GM18868 (cell line): Measurements from ENCODE around the gene CNTRL.

Experiments used
- ATAC-seq: cut with Tn5 transposase; IDR thresholded peaks from one replicate; pipeline ENCODE4 v1.9.1; 2021; ENCODE audit warnings: mild to moderate bottlenecking, moderate library complexity; ENCODE audit not compliant: unreplicated experiment

The CNTRL gene

GRCh38 chr9:121197132-121197531 is 122.4 kb downstream of the CNTRL start:
- no peak for ATAC-seq

DNA sequence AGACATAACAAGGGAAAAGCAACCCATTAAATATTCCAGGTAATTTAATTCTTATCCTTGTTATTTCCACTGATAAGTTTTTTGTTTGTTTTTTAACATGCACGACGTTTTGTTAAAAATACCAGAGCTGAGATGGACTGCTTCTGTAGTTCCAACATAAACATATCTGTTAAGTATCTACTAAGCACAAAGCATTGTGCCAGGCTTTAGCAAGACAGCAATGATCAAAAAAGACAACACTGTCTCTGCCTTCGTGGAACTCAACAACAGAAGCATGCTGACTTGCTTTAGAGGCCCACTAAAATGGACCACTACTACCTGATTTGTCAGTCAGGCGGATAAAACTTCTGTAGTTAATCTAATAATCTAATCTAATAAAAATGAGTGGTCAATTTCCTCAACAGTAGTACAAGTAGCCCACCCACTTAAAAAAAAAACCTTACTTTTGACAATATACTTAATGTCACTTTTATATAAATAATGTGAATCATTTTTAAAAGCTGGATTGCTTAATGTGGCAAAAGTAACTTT is 123.8 kb downstream of the CNTRL start:
- ATAC-seq, result no peak

DNA sequence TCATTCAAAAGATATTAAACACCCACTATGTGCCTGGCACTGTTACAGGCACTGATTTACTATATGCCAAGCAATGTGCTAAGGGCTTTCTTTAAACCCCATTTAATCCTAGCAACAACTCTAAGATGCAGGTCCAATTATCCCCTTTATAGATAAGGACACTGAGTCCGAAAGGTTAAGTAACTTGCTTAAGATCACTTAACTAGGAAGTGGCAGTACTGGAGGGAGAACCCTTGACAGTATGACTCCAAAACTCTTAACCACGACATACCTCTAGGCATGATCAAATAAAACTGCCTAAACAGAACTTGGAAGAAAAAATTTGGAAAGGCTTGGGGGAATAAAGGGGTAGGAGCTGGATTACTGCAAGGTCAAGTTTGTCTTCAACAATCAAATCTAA is 125.2 kb downstream of the CNTRL start:
- ATAC-seq, result no peak

DNA sequence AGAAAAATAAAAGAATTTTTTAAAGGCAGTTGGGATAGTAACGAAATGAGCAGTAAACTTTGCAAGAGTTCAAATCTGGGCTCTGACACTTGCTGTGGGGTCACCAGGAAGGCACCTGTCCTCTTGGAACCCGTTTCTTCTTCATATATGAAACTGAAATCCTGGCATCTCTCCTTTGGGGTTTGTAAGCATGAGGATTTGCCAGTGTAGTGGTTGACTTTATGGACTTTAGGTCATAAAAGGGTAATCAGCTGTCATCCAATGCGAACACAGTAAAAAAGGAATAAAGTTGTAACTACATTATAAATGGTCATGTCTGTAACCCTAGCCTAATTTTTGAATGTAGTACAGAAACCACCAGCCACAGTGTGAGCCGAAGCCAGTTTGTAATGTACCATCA is 125.6 kb downstream of the CNTRL start:
- ATAC-seq, result no peak

DNA sequence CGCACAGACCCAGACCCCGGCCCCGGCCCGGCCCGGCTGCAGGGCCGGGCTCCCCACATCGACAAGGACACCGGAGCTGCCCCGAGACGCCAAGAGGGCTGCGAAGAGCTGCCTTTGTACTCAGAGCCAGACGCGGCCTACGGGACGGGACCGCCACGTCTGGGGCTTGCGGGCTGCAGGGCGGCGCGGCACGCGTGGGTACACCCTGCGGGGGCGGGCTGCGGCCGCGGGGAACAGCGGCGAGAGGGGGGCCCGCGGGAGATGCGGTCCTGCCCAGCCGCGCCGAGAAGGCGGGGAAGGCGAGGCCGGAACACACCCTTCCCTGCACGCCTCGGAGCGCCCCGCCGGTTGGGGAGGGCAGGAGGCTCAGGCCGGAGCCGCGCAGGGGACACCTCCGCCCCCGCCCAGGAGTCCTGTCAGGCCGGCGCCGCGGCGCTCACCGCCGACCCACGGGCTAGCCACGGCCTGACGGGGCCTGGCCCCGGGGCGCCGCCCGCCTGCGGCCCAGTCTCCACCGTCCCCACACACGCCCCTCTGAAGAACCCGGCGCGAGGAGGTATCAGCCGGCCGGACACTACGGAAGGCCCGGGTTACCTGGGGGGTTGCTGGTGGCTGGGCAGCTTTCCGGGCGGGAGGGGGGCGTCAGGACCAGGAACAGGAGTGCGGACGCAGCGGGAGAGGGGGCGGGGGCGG is 126.4 kb downstream of the CNTRL start:
- ATAC-seq, result peak; percentile 9

GRCh38 chr9:121201738-121202533 is 127.2 kb downstream of the CNTRL start, which contains the start of gene RAB14:
Gene RAB14 (minus strand): TSS chr9:121201869. CDS start chr9:121193412, 8,457 bp downstream.
- ATAC-seq, result peak; percentile 86

GRCh38 chr9:121204121-121204520 is 129.4 kb downstream of the CNTRL start:
- ATAC-seq, result no peak

- no peak for ATAC-seq
Measured at GRCh38 chr9:121204611-121205010, 129.9 kb downstream of the CNTRL start.

DNA sequence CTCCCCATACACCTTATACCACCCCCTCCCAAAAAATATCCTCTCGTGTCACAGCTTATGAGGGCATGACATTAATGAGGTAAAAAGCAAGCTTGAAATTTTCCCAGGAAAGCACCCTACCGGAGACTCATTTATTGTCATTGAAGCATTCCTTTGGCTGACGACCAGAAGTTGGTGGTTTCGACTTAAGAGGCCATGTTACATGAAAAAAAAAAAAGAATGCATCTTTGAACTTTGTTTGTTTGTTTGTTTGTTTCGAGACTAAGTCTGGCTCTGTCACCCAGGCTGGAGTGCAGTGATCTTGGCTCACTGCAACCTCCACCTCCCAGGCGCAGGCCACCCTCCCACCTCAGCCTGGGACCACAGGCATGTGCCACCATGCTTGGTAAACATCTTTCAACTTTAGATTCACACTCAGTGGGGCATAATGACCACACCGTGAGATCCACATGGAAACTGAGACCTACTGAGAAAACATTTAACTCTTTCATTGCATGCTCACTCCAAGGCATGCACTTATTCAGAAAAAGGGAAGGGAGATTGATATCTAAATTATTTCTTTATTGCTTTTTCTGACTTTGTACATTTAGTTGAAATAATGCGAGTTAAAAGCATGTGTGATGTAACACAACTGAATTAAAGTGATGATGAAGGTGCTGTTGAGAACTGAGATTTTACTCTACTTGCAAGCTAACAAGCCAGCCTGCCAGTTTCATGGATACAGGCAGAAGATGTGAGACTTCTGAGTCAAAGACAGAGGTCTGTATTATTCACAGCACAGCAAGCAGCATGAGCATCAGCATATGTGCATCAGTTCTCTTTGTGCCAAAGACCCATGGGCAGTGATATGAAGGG is 132.0 kb downstream of the CNTRL start:
- peak; percentile 59 for ATAC-seq

- ATAC-seq, result peak; percentile 85
Measured at GRCh38 chr9:121207371-121207940, 132.7 kb downstream of the CNTRL start.

DNA sequence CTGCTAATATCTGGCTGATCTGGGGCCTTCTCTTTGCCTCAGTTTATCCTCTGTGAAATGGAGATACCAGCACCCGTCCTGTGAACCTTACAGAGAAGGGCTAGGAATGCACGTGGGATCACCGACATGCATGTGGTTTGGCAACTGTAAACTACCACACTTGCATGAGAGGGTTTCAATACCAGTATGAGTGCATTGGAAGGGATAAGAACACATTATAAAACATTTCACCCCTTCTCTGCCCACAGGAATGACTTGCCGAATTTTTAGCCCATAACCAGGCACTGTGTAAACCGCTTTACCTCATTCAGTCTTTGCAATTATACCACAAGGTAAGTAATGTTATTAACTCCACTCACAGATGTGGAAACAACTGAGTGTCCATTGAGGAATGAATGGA is 135.8 kb downstream of the CNTRL start:
- ATAC-seq, result no peak

GRCh38 chr9:121213136-121213806 is 138.5 kb downstream of the CNTRL start:
- ATAC-seq, result peak; percentile 52

DNA sequence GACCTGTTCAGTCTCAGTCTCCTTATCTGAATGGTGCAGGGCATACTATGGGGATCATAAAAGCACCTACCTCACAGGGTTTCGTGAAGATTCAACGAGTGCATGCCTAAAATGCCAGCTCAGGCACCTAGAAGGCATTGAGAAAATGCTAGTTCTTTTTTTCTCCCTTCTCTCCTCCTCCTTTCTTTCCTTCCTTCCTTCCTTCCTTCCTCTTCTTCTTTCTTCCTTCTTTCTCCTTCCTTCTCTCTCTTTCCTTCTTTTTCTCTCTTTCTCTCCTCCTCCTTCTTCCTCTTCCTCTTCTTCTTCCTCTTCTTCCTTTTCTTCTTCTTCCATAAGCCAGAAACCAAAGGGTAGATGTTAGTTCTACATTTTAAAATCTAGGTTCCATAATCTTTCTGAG is 139.2 kb downstream of the CNTRL start:
- no peak for ATAC-seq

GRCh38 chr9:121216271-121216805 is 141.6 kb downstream of the CNTRL start:
- ATAC-seq, result no peak

DNA sequence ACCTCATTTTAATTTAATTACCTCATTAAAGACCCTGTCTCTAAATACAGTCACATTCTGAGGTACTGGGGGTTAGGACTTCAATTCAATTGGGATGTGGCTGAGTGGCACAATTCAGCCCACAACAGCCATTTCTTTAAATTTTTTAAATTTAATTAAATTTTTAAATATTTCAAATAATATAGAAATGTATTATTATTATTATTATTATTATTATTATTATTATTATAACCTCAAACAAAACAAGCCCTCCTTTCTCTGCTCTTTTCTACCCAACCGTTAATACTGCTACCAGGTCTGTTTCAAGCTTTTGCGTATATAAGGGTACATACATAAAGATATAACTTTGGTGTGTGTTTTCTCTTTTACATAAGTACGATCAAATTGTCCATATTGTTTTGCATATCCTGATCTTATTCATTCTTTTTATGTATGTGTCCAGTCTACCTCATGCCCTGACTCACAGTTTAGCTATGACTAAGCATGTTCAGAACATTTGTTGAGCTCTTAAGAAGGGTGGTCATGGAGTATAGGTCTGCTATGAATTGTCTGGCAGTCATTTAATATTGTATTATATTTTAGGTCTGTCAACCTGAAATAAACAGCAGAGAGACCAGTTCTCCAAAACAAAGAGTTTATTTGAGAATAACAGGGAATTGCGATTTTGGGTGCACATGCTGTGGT is 143.0 kb downstream of the CNTRL start:
- peak; percentile 96 for ATAC-seq

DNA sequence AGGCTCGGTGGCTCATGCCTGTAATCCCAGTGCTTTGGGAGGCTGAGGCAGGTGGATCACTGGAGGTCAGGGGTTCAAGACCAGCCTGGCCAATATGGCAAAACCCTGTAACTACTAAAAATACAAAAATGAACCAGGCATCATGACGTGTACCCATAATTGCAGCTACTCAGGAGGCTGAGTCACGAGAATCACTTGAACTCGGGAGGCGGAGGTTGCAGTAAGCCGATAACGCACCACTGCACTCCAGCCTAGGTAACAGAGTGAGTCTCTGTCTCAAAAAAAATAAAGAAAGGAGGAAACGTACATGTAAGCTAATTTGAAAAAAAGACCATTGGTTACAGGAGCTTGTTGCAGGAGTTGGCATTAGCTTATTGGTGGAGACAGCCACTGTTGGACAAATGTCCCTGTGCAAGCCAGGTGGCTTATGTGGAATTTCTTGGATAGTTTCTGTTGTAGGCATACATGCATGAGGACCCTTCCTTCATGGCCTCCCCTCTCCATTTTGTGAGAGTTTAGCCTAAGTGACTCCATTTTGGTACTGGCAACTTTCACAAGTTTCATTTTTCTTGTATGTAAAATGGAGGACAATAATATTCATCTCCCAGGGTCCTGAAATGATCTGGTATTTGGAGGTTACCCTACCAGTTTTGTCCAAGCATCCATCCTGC is 143.7 kb downstream of the CNTRL start:
- ATAC-seq, result no peak

DNA sequence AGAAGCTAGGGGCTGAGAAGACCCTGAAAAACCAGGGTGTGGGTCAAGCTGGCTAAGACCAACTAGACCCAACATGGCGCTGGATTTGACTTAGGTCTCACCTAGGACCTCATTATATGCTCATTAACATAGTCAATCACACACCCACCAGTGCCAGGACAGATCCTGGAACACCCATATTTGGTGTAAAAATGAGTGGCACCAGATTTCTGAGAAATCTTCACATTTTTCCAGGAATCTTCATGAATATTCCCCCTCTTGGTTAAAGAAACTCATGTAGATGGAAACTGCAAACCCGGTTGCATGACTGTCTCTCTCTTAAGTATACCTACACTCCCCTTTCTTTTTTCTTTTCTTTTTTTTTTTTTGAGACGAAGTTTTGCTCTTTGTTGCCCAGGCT is 144.8 kb downstream of the CNTRL start:
- ATAC-seq, result no peak

DNA sequence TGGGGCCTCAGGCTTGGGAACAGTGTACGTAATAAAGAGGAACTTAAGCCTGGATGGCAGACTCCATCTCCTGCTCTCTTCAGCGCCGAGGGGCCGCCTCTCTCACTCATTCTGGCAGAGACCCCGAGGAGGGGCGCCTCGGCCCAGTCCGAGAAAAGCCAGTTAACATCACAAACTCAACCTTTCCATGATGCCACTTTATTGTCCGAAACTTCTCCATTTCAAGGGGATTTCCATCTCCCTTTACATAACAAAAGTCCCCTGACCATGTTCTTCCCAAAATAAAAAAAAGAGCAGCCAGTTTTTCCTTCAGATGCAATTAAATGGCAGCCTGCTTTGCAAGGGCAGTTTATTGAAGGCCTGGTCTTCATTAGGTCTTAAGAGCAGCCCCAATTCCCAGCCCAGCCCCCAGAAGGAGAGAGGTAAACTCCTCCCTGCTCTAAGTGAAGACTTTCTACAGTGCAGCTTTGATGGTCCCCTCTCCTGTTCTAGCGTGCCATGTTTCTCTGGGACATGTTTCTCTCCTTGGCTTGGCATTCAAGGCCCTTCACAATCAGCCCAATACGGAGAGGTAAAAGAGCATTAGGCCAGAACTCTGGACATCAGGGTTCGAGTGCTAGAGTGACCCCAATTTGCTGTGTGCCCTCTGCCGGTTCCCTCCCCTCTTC is 146.4 kb downstream of the CNTRL start:
- ATAC-seq, result no peak
